Heart right ventricle (tissue), 16 donors: ENCODE measurements around the gene ADCY4. TPM values are rescaled to one million over a fixed set of nuclear protein-coding genes. Genes with fewer than 3 reads are reported as not detected.
A peak's percentile ranks its signal among the peaks of the same experiment; 100 is the strongest.

Experiments
- ATAC-seq, 8 donors: fragments of 200-7000 bp; cut with Tn5 transposase; one replicate each; pipeline ENCODE4 v1.9.1; 2020; ENCODE audit warnings: mild to moderate bottlenecking in 8 of 8, moderate library complexity in 8 of 8, moderate number of reproducible peaks in 1 of 8
- DNase-seq, 2 donors: peaks; one replicate each; pipeline ENCODE4 v3.0.0-alpha.2; 2020
- H3K27ac ChIP-seq, 10 donors: fragments of 200-600 bp; sonication (generic) in 2 of 10; one replicate each; pipeline versions ENCODE4 v1.5.0 to v1.8.0; 2020 to 2022; ENCODE audit warnings: mild to moderate bottlenecking in 3 of 10
- H3K27me3 ChIP-seq, 7 donors: fragments of 200-600 bp; one replicate each; pipeline ENCODE4 v1.8.0; 2021 to 2022; ENCODE audit warnings: mild to moderate bottlenecking in 2 of 7
- H3K36me3 ChIP-seq, 9 donors: fragments of 200-600 bp; sonication (generic) in 1 of 9; one replicate each; pipeline versions ENCODE4 v1.5.0 to v1.8.0; 2020 to 2022; ENCODE audit warnings: mild to moderate bottlenecking in 2 of 9
- H3K4me1 ChIP-seq, 9 donors: fragments of 200-600 bp; sonication (generic) in 1 of 9; one replicate each; pipeline versions ENCODE4 v1.5.0 to v1.8.0; 2020 to 2022; ENCODE audit warnings: mild to moderate bottlenecking in 4 of 9
- H3K4me3 ChIP-seq, 10 donors: fragments of 200-600 bp; sonication (generic) in 2 of 10; one replicate each; pipeline versions ENCODE4 v1.5.0 to v1.8.0; 2020 to 2022; ENCODE audit warnings: mild to moderate bottlenecking in 7 of 10, moderate library complexity in 2 of 10
- H3K9me3 ChIP-seq, 11 donors: fragments of 200-600 bp in 10 of 11; sonication (generic) in 2 of 11; one replicate each; pipeline versions ENCODE4 v1.5.0 to v1.8.0; 2013 to 2022; ENCODE audit warnings: mild to moderate bottlenecking in 2 of 11, control low read depth in 1 of 11, moderate library complexity in 1 of 11
- CTCF ChIP-seq, 9 donors: fragments of 200-600 bp; sonication (generic) in 2 of 9; IDR thresholded peaks; one replicate each; pipeline versions ENCODE4 v1.5.0 to v1.8.0; 2021 to 2022; ENCODE audit warnings: antibody characterized with exemption in 9 of 9, mild to moderate bottlenecking in 5 of 9, moderate library complexity in 1 of 9
- WGBS, 2 donors: extraction: QIAGEN DNeasy Blood & Tissue Kit; methylation state at CpG; one replicate each; pipeline ENCODE4 v1.1.7; 2013; ENCODE audit warnings: inconsistent platforms in 1 of 2; 5-methylcytosine and 5-hydroxymethylcytosine counted together
- intact Hi-C, 10 donors: fragments of 100-400 bp; cut with DNase I; formaldehyde crosslinking; loops; one replicate each; pipeline versions ENCODE4 v1.11.1 to v1.14.2; 2022
- polyA plus RNA-seq, 2 donors: library from polyadenylated mRNA; stranded (reverse); fragments of 200-250 nt; gene quantifications; one replicate each; pipeline ENCODE4 v1.2.3, GENCODE V29; 2013
- total RNA-seq, 10 donors: library from RNA; stranded (reverse); fragmentation: NEBNext Ultra II Directional in 3 of 10; extraction: Animal tissue kit (Norgen Biotek cat#: 25700) in 3 of 10; gene quantifications; one replicate each; pipeline versions ENCODE4 v1.2.1 to v1.2.4, GENCODE V29; 2021 to 2023
- donor health status: Arrhythmogenic right ventricular cardiomyopathy.
- donor health status: ischemic (EF 13 %, LVEDD 7.1; RV severe dilation, severe dysfunction).
- donor health status: healthy with polysubstance abuse.
- donor health status: DM: no; HTN: yes; CAD: no.
- donor health status: DM: no; HTN: no; CAD: no.
- donor health status: ischemic (EF 25% LVEDD 6.9; RV normal size, moderate dysfunction).
- donor health status: ischemic (EF 25% LVEDD 5.7; RV mildly dilated, moderate dysfunction).
- donor health status: healthy.
- donor health status: DM: yes; HTN: yes; CAD: no.
- donor health status: Ischemic cardiomyopathy.
- donor health status: ischemic (EF 35%, LVEDD 5.7; RV mildly dilated, moderate dysfunction).
- donor health status: nonischemic (EF 11% LVEDD 7.7; RV severe dilation, severe dysfunction).
- donor health status: DM: yes; HTN: yes; CAD: no.
- donor health status: PGD.
- donor health status: ischemic (EF 29% LVEDD 5.4; RV normal size, mild dysfunction).
- donor health status: nonischemic (EF 23%, LVEDD 6.1; RV moderate dilation, normal function).

The ADCY4 gene
- total and polyA plus RNA-seq, 12 donors = 17.4 to 104 (median 23.4) TPM

- Histone ChIP-seq H3K27ac (peak overlapping the region in 1 of 10 donors; percentile 72), H3K4me1 (peaks cover 0 to 100% (median 15%) of the 10 kb centered on the region in 9 donors), H3K4me3 (no peak overlapping the region), H3K27me3 (no peaks in the 10 kb centered on the region), H3K9me3 (no peaks in the 10 kb centered on the region), H3K36me3 (no peaks in the 10 kb centered on the region)
- DNase-seq (no peak), ATAC-seq (no peak)
- TF ChIP-seq CTCF (IDR thresholded peaks at IDR 0.05) = no peak
- intact Hi-C loops = no loop called here
- 91% methylated on average over 6 of the region's 6 CpGs for WGBS, 2 donors
Measured at GRCh38 chr14:24277071-24277470, 57.8 kb downstream of the ADCY4 start.

GRCh38 chr14:24274101-24274543 lies 60.7 kb downstream of the ADCY4 start:
- no peak for DNase-seq
- no peak for TF ChIP-seq CTCF (IDR thresholded peaks at IDR 0.05)
- Histone ChIP-seq H3K36me3 (peaks cover 0 to 8% (median 0%) of the 10 kb centered on the region in 9 donors), H3K27ac (peak overlapping the region in 2 of 10 donors; percentile 13 to 68), H3K4me3 (no peak overlapping the region), H3K9me3 (no peaks in the 10 kb centered on the region), H3K4me1 (peaks cover 0 to 84% (median 16%) of the 10 kb centered on the region in 9 donors), H3K27me3 (no peaks in the 10 kb centered on the region)
- intact Hi-C loops = no loop called here
- peak in 2 of 8 donors; percentile 12 to 23 for ATAC-seq
- WGBS, 2 donors = 53 to 66% methylated on average over 3 of the region's 3 CpGs

- Histone ChIP-seq H3K36me3 (peaks cover 0 to 14% (median 0%) of the 10 kb centered on the region in 9 donors), H3K27ac (peak overlapping the region in 2 of 10 donors; percentile 13 to 68), H3K27me3 (no peaks in the 10 kb centered on the region), H3K9me3 (no peaks in the 10 kb centered on the region), H3K4me3 (no peak overlapping the region), H3K4me1 (peaks cover 0 to 78% (median 13%) of the 10 kb centered on the region in 9 donors)
- 75 to 87% methylated on average over 3 of the region's 3 CpGs for WGBS, 2 donors
- no peak for TF ChIP-seq CTCF (IDR thresholded peaks at IDR 0.05)
- DNase-seq (no peak), ATAC-seq (no peak)
- intact Hi-C loops = no loop called here
Measured at GRCh38 chr14:24273422-24273998, 61.4 kb downstream of the ADCY4 start.

GRCh38 chr14:24272467-24272866 lies 62.4 kb downstream of the ADCY4 start:
- TF ChIP-seq CTCF (IDR thresholded peaks at IDR 0.05) = no peak
- intact Hi-C loops = no loop called here
- H3K27ac ChIP-seq = peak overlapping the region in 1 of 10 donors; percentile 100

More at GRCh38 chr14:24272467-24272866, 62.4 kb downstream of the ADCY4 start:
- no peaks in the 10 kb centered on the region for H3K27me3 ChIP-seq
- peaks cover 0 to 23% (median 0%) of the 10 kb centered on the region in 9 donors for H3K36me3 ChIP-seq
- H3K4me3 ChIP-seq = no peak overlapping the region
- ATAC-seq (no peak), DNase-seq (no peak)
- no peaks in the 10 kb centered on the region for H3K9me3 ChIP-seq
- WGBS, 2 donors = 90% methylated on average over 2 of the region's 2 CpGs
- H3K4me1 ChIP-seq = peaks cover 0 to 67% (median 13%) of the 10 kb centered on the region in 9 donors
